WERI-Rb-1 (cell line): ENCODE results near the gene JAZF1.

Experiments
- DNase-seq: peaks from one replicate; pipeline ENCODE4 v3.0.0-alpha.2; 2020
- H3K27ac ChIP-seq: fragments of 250-450 bp; sonication (Bioruptor Pico); 2 replicates; pipeline ENCODE4 v1.5.1; 2020; ENCODE audit warnings: mild to moderate bottlenecking, moderate library complexity
- H3K27me3 ChIP-seq: fragments of 250-450 bp; sonication (Bioruptor Pico); 2 replicates; pipeline ENCODE4 v1.5.1; 2021; ENCODE audit warnings: mild to moderate bottlenecking, low read depth, moderate library complexity; ENCODE audit not compliant: insufficient read depth, severe bottlenecking
- H3K36me3 ChIP-seq: fragments of 250-450 bp; sonication (Bioruptor Pico); 2 replicates; pipeline ENCODE4 v1.5.1; 2020; ENCODE audit warnings: mild to moderate bottlenecking, moderate library complexity
- H3K4me3 ChIP-seq: 2 replicates; pipeline ENCODE4 v1.5.1; 2011; ENCODE audit warnings: low read depth, mild to moderate bottlenecking, control low read depth, low read length
- H3K9me3 ChIP-seq: fragments of 250-450 bp; sonication (Bioruptor Pico); 2 replicates; pipeline ENCODE4 v1.5.1; 2021; ENCODE audit warnings: mild to moderate bottlenecking, moderate library complexity; ENCODE audit not compliant: severe bottlenecking
- CTCF ChIP-seq: IDR thresholded peaks from 2 replicates; pipeline ENCODE4 v1.5.1; 2011; ENCODE audit warnings: low read depth, mild to moderate bottlenecking, control low read depth, inconsistent platforms, low read length

The JAZF1 gene

GRCh38 chr7:28207486-28208158, 27.0 kb upstream of the JAZF1 start:
- DNase-seq: no peak
- TF ChIP-seq CTCF: no peak
- H3K36me3 ChIP-seq: no peaks in the 10 kb centered on the region
- H3K4me3 ChIP-seq: no peak overlapping the region
- H3K9me3 ChIP-seq: no peaks in the 10 kb centered on the region
- H3K27me3 ChIP-seq: peaks cover 17% of the 10 kb centered on the region
- no peak overlapping the region for H3K27ac ChIP-seq

- no peak for TF ChIP-seq CTCF
- DNase-seq: no peak
- Histone ChIP-seq H3K27ac (no peak overlapping the region), H3K9me3 (no peaks in the 10 kb centered on the region), H3K36me3 (no peaks in the 10 kb centered on the region), H3K27me3 (peaks cover 14% of the 10 kb centered on the region), H3K4me3 (no peak overlapping the region)
Observed at GRCh38 chr7:28205506-28205905, 24.9 kb upstream of the JAZF1 start.

- Histone ChIP-seq H3K4me3 (no peak overlapping the region), H3K27me3 (peaks cover 14% of the 10 kb centered on the region), H3K36me3 (no peaks in the 10 kb centered on the region), H3K27ac (no peak overlapping the region), H3K9me3 (no peaks in the 10 kb centered on the region)
- no peak for TF ChIP-seq CTCF
- no peak for DNase-seq
Observed at GRCh38 chr7:28203508-28204240, 23.1 kb upstream of the JAZF1 start.

GRCh38 chr7:28202222-28202621, 21.6 kb upstream of the JAZF1 start:
- Histone ChIP-seq H3K36me3 (no peaks in the 10 kb centered on the region), H3K27me3 (peaks cover 14% of the 10 kb centered on the region), H3K4me3 (no peak overlapping the region), H3K9me3 (no peaks in the 10 kb centered on the region), H3K27ac (no peak overlapping the region)
- no peak for DNase-seq
- no peak for TF ChIP-seq CTCF

GRCh38 chr7:28201131-28201530, 20.5 kb upstream of the JAZF1 start:
- DNase-seq: no peak
- Histone ChIP-seq H3K27me3 (peaks cover 10% of the 10 kb centered on the region), H3K4me3 (no peak overlapping the region), H3K9me3 (no peaks in the 10 kb centered on the region), H3K36me3 (no peaks in the 10 kb centered on the region), H3K27ac (no peak overlapping the region)
- no peak for TF ChIP-seq CTCF
